Activated CD4-positive, alpha-beta T cell treated with anti-CD3 and anti-CD28 coated beads for 36 hours (primary cell): ENCODE data around the gene TAF5L. TPM values are rescaled to one million over a fixed set of nuclear protein-coding genes. Genes with fewer than 3 reads are reported as not detected.

ENCODE experiments used
- ATAC-seq: fragments of 200-7000 bp; cut with Tn5 transposase; one replicate; pipeline ENCODE4 v1.10.0; 2021; ENCODE audit warnings: mild to moderate bottlenecking, moderate library complexity
- CTCF ChIA-PET: fragments of 350-600 bp; sonication (Branson Sonifier 250); formaldehyde crosslinking; loops from one replicate; lab custom pipeline; 2021; ENCODE audit warnings: antibody characterized with exemption; lab: Charles Lee
- POLR2A ChIA-PET: fragments of 350-600 bp; sonication (Branson Sonifier 250); formaldehyde crosslinking; loops from one replicate; lab custom pipeline; 2021; ENCODE audit warnings: antibody characterized with exemption, inconsistent platforms; lab: Charles Lee
- DNase-seq: peaks from one replicate; pipeline ENCODE4 v3.0.0-alpha.2; 2020
- H3K27ac Mint-ChIP-seq: one replicate; pipeline ENCODE4 v1.8.0; 2021; ENCODE audit warnings: mixed read lengths
- H3K27me3 Mint-ChIP-seq: one replicate; pipeline ENCODE4 v1.8.0; 2021; ENCODE audit warnings: mixed read lengths
- H3K36me3 Mint-ChIP-seq: one replicate; pipeline ENCODE4 v1.8.0; 2021; ENCODE audit warnings: low read depth, mixed read lengths
- H3K4me1 Mint-ChIP-seq: one replicate; pipeline ENCODE4 v1.8.0; 2021; ENCODE audit warnings: mixed read lengths
- H3K4me3 Mint-ChIP-seq: one replicate; pipeline ENCODE4 v1.8.0; 2021; ENCODE audit warnings: mild to moderate bottlenecking, moderate library complexity, mixed read lengths
- H3K9me3 Mint-ChIP-seq: one replicate; pipeline ENCODE4 v1.8.0; 2021; ENCODE audit warnings: low read depth, mixed read lengths
- intact Hi-C, 2 experiments: fragments of 100-400 bp; cut with DNase I in 1 of 2; cut with micrococcal nuclease in 1 of 2; formaldehyde crosslinking; loops; one replicate each; pipeline versions ENCODE4 v1.14.2 to v1.15.1; 2022 to 2024; cut with DNase I, micrococcal nuclease
- total RNA-seq, 2 experiments: library from RNA; stranded (reverse); gene quantifications; one replicate each; pipeline ENCODE4 v1.2.3, GENCODE V29; 2021

The TAF5L gene
- total RNA-seq, result 10 to 100 TPM; 16.5 to 17.6 TPM

GRCh38 chr1:229625915-229626831 is at the start of gene TAF5L, which contains the start of gene URB2:
Gene TAF5L (minus strand): TSS chr1:229626122. CDS start chr1:229614482, 11,640 bp downstream.
Gene URB2 (plus strand): TSS chr1:229626247. CDS start chr1:229627634, 1,387 bp downstream.
- peaks cover 57% of the 10 kb centered on the region for H3K4me1 Mint-ChIP-seq
- peak; percentile 92 for ATAC-seq
- ChIA-PET CTCF (interaction anchor here (1.3 to 1.7 kb wide), 2 partner anchors 35 to 144 kb away, joined by 4 to 6 read pairs; no protein-coding TSS in a partner anchor), POLR2A (interaction anchor here (1.3 kb wide), 1 partner anchor 67 kb away, joined by 4 read pairs; the partner anchor contains the start of gene ABCB10)
- peaks cover 23% of the 10 kb centered on the region for H3K36me3 Mint-ChIP-seq
- no peaks in the 10 kb centered on the region for H3K9me3 Mint-ChIP-seq
- H3K27ac Mint-ChIP-seq, result peak within 1 kb of the TSS; percentile 96
- intact Hi-C loops, result loop anchor here (1.0 to 10.0 kb wide), 10 partner anchors 67 to 1141 kb away; partner anchors contain the start of genes NUP133 (in 2 of the 2), RAB4A (in 2 of the 2), COG2 (in 1 of the 2) and GALNT2 (in 1 of the 2)
- DNase-seq, result peak; percentile 93
- no peaks in the 10 kb centered on the region for H3K27me3 Mint-ChIP-seq
- H3K4me3 Mint-ChIP-seq, result peak within 1 kb of the TSS; percentile 89

DNA sequence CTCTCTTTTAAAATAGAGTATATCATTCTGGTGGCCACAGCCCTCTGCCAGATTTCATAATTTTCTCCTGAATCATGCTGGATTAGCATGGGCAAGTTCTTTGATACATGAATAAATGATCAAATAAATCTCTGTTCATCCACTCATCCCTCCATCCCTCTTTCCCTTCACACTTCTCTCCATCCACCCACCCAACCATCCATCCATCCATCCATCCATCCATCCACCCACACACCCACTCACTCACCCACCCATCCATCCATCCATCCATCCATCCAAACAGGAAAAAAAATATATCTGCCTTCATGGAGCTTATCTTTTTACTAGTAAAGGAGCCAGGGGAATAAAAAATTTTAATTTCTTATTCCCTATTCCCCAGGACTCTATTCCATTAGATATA is 49.5 kb upstream of the TAF5L start:
- CTCF ChIA-PET, result interaction anchor here (0.7 kb wide), 1 partner anchor 503 kb away, joined by 3 read pairs; no protein-coding TSS in a partner anchor
- peaks cover 18% of the 10 kb centered on the region for H3K4me1 Mint-ChIP-seq
- POLR2A ChIA-PET, result no interaction called here

DNA sequence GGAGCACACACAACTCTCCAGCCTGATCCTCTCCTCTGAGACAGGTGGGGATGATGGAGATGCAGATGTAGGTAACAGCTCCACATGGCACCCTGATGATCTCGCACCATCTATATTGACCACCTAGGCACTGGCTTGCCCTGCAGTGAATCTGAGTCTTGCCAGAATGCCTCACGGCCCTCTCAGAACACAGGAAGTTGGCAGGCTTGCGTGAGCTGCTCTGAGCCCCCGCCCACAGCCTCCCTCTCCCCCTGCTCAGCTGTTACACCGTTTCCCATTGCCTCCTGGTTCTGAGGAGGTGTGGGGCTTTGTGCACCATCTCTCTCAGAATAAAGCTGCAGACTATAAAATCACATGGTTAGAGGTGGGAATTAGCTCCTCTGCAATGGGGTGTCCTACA is 48.1 kb upstream of the TAF5L start:
- POLR2A ChIA-PET, result no interaction called here
- Mint-ChIP-seq H3K9me3 (no peaks in the 10 kb centered on the region), H3K27ac (no peak overlapping the region), H3K4me3 (no peak overlapping the region), H3K27me3 (no peaks in the 10 kb centered on the region), H3K36me3 (peaks cover 8% of the 10 kb centered on the region), H3K4me1 (peaks cover 18% of the 10 kb centered on the region)
- DNase-seq, result peak; percentile 46
- CTCF ChIA-PET, result interaction anchor here (3.0 kb wide), 1 partner anchor 13 kb away, joined by 10 read pairs; no protein-coding TSS in a partner anchor
- intact Hi-C loops, result no loop called here
- peak; percentile 49 for ATAC-seq

More for the DNA sequence above, 49.5 kb upstream of the TAF5L start:
- Mint-ChIP-seq H3K4me3 (no peak overlapping the region), H3K27ac (no peak overlapping the region), H3K27me3 (no peaks in the 10 kb centered on the region), H3K9me3 (no peaks in the 10 kb centered on the region), H3K36me3 (peaks cover 3% of the 10 kb centered on the region)
- ATAC-seq, result no peak
- intact Hi-C loops, result no loop called here
- DNase-seq, result no peak

DNA sequence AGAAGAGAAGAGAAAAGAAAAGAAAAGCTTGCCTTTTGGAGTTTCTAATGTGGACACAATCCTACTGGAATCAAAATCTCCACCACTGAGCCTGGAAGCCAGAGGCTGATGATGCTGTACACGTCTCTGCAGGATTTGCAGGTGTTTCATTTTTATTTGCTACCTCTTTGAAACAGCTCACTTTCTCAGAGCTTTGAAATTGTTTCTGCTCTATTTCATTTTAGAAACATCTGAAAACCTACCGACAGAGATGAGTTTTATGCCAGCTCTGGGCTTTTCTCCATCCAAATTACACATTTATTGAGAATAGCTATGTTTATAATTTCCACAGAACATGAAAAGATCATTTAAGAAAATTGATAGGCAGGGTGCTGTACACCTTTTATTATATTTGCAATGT is 46.3 kb upstream of the TAF5L start:
- Mint-ChIP-seq H3K27me3 (no peaks in the 10 kb centered on the region), H3K36me3 (peaks cover 20% of the 10 kb centered on the region), H3K9me3 (no peaks in the 10 kb centered on the region), H3K27ac (no peak overlapping the region), H3K4me3 (no peak overlapping the region), H3K4me1 (peaks cover 18% of the 10 kb centered on the region)
- no peak for DNase-seq
- ChIA-PET CTCF (interaction anchor here (0.7 to 3.0 kb wide), 4 partner anchors 11 to 455 kb away, joined by 3 to 10 read pairs (median 4); no protein-coding TSS in a partner anchor), POLR2A (no interaction called here)
- intact Hi-C loops, result no loop called here
- ATAC-seq, result no peak

GRCh38 chr1:229671310-229671709 is 45.4 kb upstream of the TAF5L start:
- intact Hi-C loops, result no loop called here
- Mint-ChIP-seq H3K4me3 (no peak overlapping the region), H3K27ac (no peak overlapping the region), H3K9me3 (no peaks in the 10 kb centered on the region), H3K4me1 (peaks cover 18% of the 10 kb centered on the region), H3K36me3 (peaks cover 23% of the 10 kb centered on the region), H3K27me3 (no peaks in the 10 kb centered on the region)
- ChIA-PET POLR2A (no interaction called here), CTCF (interaction anchor here (0.6 to 3.0 kb wide), 4 partner anchors 10 to 527 kb away, joined by 3 to 10 read pairs (median 4); no protein-coding TSS in a partner anchor)
- DNase-seq (peak; percentile 46), ATAC-seq (peak; percentile 76)

DNA sequence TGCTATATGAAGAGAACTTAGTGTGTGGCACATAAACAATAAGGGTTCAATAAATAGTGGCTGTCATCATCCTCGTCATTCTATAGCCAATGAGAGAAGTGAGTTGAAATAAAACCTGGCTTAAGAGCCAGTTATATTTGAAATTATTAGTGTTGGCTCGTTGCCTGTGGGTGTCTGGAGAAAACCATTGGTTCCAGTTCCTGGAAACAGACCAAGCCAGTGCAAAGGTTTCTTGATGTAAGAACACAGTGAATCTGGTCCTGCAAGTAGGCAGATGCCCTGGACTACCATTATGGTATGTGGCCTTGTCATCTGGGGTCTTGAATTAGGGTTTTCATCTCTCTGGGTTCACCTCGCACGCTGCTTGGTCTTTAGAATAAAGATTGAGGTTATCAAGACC is 43.4 kb upstream of the TAF5L start:
- Mint-ChIP-seq H3K4me3 (no peak overlapping the region), H3K9me3 (no peaks in the 10 kb centered on the region), H3K36me3 (peaks cover 23% of the 10 kb centered on the region), H3K27ac (no peak overlapping the region), H3K4me1 (peaks cover 18% of the 10 kb centered on the region), H3K27me3 (no peaks in the 10 kb centered on the region)
- intact Hi-C loops, result loop anchor here in 1 of 2 experiments (10.0 kb wide), 2 partner anchors 185 to 435 kb away; no protein-coding TSS in a partner anchor
- DNase-seq, result no peak
- ATAC-seq, result no peak
- ChIA-PET POLR2A (no interaction called here), CTCF (no interaction called here)

- intact Hi-C loops, result loop anchor here in 1 of 2 experiments (10.0 kb wide), 2 partner anchors 188 to 438 kb away; no protein-coding TSS in a partner anchor
- Mint-ChIP-seq H3K9me3 (no peaks in the 10 kb centered on the region), H3K27ac (no peak overlapping the region), H3K4me3 (no peak overlapping the region), H3K27me3 (no peaks in the 10 kb centered on the region), H3K4me1 (peaks cover 9% of the 10 kb centered on the region), H3K36me3 (peaks cover 27% of the 10 kb centered on the region)
- no peak for ATAC-seq
- no peak for DNase-seq
- ChIA-PET POLR2A (no interaction called here), CTCF (interaction anchor here (1.0 kb wide), 2 partner anchors 10 to 501 kb away, joined by 3 read pairs; no protein-coding TSS in a partner anchor)
Measured at GRCh38 chr1:229666585-229666984, 40.7 kb upstream of the TAF5L start.

GRCh38 chr1:229665912-229666558 is 40.1 kb upstream of the TAF5L start:
- CTCF ChIA-PET, result interaction anchor here (1.0 kb wide), 2 partner anchors 9 to 502 kb away, joined by 3 read pairs; no protein-coding TSS in a partner anchor

GRCh38 chr1:229664133-229664689 is 38.3 kb upstream of the TAF5L start:
- ChIA-PET POLR2A (no interaction called here), CTCF (interaction anchor here (1.0 kb wide), 1 partner anchor 29 kb away, joined by 5 read pairs; no protein-coding TSS in a partner anchor)
- DNase-seq (peak; percentile 96), ATAC-seq (peak; percentile 95)
- Mint-ChIP-seq H3K4me3 (no peak overlapping the region), H3K9me3 (no peaks in the 10 kb centered on the region), H3K27me3 (no peaks in the 10 kb centered on the region), H3K36me3 (peaks cover 36% of the 10 kb centered on the region), H3K27ac (no peak overlapping the region), H3K4me1 (peaks cover 8% of the 10 kb centered on the region)
- intact Hi-C loops, result loop anchor here (1.0 to 10.0 kb wide), 7 partner anchors 28 to 446 kb away; partner anchors contain the start of gene GALNT2 (in 2 of the 2)

More at GRCh38 chr1:229665912-229666558, 40.1 kb upstream of the TAF5L start:
- H3K4me1 Mint-ChIP-seq, result peaks cover 8% of the 10 kb centered on the region
- POLR2A ChIA-PET, result no interaction called here
- no peaks in the 10 kb centered on the region for H3K27me3 Mint-ChIP-seq
- ATAC-seq (no peak), DNase-seq (no peak)
- peaks cover 33% of the 10 kb centered on the region for H3K36me3 Mint-ChIP-seq
- no peaks in the 10 kb centered on the region for H3K9me3 Mint-ChIP-seq
- intact Hi-C loops, result loop anchor here (2.0 to 10.0 kb wide), 4 partner anchors 49 to 439 kb away; no protein-coding TSS in a partner anchor
- H3K4me3 Mint-ChIP-seq, result no peak overlapping the region
- no peak overlapping the region for H3K27ac Mint-ChIP-seq

GRCh38 chr1:229661897-229662296 is 36.0 kb upstream of the TAF5L start:
- ATAC-seq, result no peak
- Mint-ChIP-seq H3K27ac (no peak overlapping the region), H3K36me3 (peaks cover 31% of the 10 kb centered on the region), H3K27me3 (no peaks in the 10 kb centered on the region), H3K4me1 (peaks cover 24% of the 10 kb centered on the region), H3K4me3 (no peak overlapping the region), H3K9me3 (no peaks in the 10 kb centered on the region)
- intact Hi-C loops, result loop anchor here (1.0 to 10.0 kb wide), 7 partner anchors 187 to 648 kb away; partner anchors contain the start of gene GALNT2 (in 2 of the 2)
- DNase-seq, result no peak
- CTCF ChIA-PET, result interaction anchor here (0.8 to 2.1 kb wide), 11 partner anchors 11 to 648 kb away, joined by 3 to 10 read pairs (median 5); partner anchors contain the start of genes TAF5L and URB2
- POLR2A ChIA-PET, result interaction anchor here (0.7 kb wide), 1 partner anchor 221 kb away, joined by 3 read pairs; no protein-coding TSS in a partner anchor
